Ishikawa (cell line): ENCODE data around the gene HDLBP.

Experiments used
- EP300 ChIP-seq: IDR thresholded peaks from 2 replicates; pipeline ENCODE4 v1.6.1; 2012; ENCODE audit warnings: borderline replicate concordance
- TAF1 ChIP-seq: IDR thresholded peaks from 2 replicates; pipeline ENCODE4 v1.6.1; 2012; ENCODE audit warnings: low read depth, mild to moderate bottlenecking

- no peak for TF ChIP-seq EP300
- no peak for TF ChIP-seq TAF1
These were observed 1.9 kb downstream of the HDLBP start for GRCh38 chr2:241313543-241314095.
